IPS DF 19.7 (cell line): ENCODE measurements around the gene FOXP4.

Source experiments
- DNase-seq: peaks from one replicate; pipeline ENCODE4 v3.0.0-alpha.2; 2013; ENCODE audit warnings: low read depth, low spot score

The FOXP4 gene

DNA sequence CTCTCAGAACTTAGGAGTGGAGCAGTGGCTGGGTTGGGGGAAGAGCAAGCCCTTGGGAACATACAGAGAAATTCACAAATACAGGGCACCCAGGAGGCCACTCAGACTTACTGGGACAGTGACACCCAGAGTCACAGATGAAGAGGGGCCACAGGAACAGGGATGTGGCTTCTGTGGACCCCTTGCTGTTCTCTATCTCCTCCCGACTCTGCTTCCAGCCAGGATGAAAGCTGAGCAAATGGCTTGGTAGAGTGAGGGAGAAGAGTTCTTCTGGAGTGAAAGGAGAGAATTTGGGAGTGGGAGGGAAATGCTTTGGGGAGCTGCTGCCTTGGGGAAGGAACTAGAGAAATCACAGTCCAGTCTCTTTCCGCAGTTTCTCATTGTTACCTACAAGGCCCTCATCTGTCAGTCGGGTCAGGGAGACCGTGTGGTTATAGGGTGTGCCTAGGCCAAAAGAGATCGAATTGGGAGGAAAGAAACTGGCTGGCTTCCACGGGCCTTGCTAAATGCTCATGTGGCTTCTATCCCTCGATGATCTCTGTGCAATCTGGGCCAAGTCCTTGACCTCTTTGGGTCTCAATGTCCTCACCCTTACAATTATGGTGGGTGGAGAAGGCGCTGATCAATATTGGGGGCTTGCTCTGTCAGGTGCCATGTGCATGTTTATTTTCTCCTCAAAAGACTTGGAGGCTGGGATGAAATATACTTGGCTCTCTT lies 17.0 kb downstream of the FOXP4 start:
- DNase-seq, result no peak

- no peak for DNase-seq
Measured at GRCh38 chr6:41564448-41565142, 18.4 kb downstream of the FOXP4 start.

- DNase-seq, result no peak
Measured at GRCh38 chr6:41565701-41566100, 19.5 kb downstream of the FOXP4 start.

- DNase-seq, result no peak
Measured at GRCh38 chr6:41566961-41567360, 20.8 kb downstream of the FOXP4 start.

GRCh38 chr6:41567684-41568083 lies 21.5 kb downstream of the FOXP4 start:
- no peak for DNase-seq

- DNase-seq, result no peak
Measured at GRCh38 chr6:41568202-41568584, 22.0 kb downstream of the FOXP4 start.

- no peak for DNase-seq
Measured at GRCh38 chr6:41568585-41569384, 22.6 kb downstream of the FOXP4 start.

GRCh38 chr6:41570259-41570615 lies 24.1 kb downstream of the FOXP4 start:
- DNase-seq, result no peak

GRCh38 chr6:41571021-41571780 lies 25.0 kb downstream of the FOXP4 start:
- no peak for DNase-seq

DNA sequence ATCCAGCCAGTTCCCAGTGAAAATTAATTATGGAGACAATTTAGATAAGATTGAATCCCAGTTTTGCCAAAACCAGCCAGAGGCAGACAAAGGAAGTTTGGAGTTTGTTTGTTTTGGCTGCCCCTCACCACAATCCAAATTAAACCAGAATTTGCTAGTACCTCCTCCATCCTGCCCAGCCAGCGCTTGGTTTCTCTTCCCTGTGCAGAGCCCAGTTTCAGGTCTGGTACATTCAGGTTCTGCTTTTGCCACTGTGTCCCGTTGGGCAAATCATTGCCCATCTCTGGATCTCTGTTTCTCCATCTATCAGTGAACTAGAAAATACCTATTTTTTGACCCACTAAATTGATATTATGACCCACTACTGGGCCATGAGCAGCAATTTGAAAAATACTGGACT lies 26.4 kb downstream of the FOXP4 start:
- no peak for DNase-seq

DNA sequence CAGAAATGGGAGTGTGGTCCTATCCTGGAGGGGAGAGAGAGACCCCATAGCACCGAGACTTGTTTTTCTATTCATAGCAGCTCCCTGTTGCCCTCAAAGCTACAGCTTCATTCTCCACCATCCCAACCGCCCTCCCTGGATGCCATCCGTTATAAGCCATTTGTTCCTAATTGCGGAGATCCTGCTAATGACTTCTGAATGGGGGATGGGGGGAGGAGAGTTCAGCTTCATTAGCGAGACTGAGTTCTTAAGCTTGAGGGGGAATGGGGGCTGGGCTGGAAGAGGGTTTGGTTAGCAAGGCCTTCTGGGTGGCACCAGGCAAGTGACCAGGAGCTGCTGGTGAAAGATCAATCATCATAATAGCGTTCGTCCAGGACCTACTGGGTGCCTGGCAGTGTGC lies 27.1 kb downstream of the FOXP4 start:
- DNase-seq, result no peak

DNA sequence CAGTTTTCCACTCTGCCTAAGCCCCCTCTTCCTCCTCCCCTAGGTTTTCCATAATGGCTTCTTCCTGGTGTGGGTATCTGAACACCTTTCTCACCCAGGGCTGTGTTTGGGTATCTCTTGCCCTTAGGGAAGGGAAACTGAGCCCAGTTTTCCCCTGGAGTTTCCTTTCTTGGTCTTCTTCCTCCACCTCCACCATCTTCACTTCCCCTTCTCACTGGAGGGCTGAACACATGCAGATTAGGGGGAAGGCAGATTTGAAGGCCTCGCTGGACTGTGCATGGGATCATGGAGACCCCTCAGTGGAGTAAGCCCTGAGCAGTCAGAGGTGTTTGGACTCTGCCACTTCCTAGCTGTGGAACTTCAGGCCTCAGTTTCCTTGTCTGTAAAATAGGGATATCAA lies 27.8 kb downstream of the FOXP4 start:
- DNase-seq, result no peak

- DNase-seq, result no peak
Measured at GRCh38 chr6:41575598-41575997, 29.4 kb downstream of the FOXP4 start.

- DNase-seq, result no peak
Measured at GRCh38 chr6:41576667-41577066, 30.5 kb downstream of the FOXP4 start.

GRCh38 chr6:41577356-41578216 lies 31.4 kb downstream of the FOXP4 start:
- DNase-seq, result no peak

- no peak for DNase-seq
Measured at GRCh38 chr6:41578217-41579087, 32.3 kb downstream of the FOXP4 start.

DNA sequence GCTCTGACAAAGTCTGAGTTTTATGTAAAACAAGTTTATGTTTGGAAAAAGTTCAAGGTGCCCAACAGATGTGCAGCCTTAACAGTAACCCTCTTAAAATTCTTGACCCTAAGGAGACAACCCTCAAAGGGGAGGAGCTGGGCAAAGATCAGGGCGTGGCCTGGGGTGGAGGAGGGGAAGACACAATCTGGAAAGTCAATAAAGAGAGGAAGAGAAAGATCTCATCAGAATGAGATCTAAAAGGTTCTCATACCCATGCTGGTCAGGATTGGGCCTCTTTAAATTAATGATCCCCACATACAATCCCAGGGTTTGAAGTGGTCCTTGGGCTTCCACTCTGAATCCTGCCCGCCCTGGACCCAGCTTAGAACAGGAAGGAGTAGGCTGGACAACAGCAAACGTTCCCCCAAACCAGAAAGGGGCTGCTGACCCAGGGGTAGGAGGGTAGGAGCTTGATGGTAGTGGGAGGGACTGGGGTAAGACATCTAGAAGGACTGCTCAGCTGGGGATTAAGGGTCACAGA lies 33.0 kb downstream of the FOXP4 start:
- DNase-seq, result no peak

DNA sequence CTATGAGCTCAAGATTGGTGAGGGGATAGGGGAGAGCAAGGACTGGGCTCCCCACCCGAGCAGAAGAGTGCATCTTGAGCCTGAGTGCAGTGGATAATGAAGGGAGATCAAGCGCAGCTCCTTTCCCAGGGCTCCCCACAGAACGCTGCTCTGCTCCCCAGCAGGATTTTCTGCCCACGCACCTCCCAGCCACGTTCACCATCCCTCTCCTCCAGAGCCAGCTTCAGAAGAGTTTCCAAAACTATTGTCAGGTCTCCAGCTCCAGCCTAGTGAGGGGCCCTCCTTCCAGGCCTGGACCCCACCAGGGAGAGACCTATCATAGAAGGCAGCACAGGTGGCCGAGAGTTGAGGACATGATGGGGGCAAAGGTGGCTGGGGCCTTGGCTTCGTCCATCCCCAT lies 34.5 kb downstream of the FOXP4 start:
- DNase-seq, result no peak

DNA sequence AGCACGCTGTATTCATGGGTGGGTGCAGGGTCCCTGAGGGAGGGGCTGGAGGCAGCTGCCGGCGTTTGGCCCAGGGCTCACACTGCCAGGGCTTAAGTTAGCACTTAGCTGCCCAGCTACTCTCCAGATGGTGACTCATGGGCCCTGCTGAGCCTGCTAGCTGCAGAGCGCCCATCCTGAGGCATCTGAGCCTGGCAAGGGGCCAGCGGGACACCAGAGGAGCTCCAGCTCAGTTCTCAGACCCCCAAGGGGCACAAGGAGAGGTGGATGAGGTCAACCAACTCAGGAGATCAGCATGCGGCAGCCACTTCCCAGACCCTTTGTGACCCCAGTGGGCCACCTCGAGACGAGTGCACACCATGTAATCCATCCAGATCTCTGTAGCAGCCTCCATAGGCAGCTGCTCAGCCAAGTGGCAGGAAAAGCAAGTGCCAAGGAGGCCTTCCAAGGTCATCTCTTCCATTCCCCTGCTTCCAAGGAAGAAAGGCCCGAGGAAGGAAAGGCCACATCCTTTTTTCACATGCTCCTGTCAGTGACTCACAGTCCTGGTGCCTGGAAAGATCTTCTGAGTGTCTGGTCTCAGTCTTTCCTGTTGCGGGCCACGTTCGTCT lies 35.3 kb downstream of the FOXP4 start:
- DNase-seq, result no peak
